A673 (cell line): ENCODE results near the gene UBXN6. TPM values are rescaled to one million over a fixed set of nuclear protein-coding genes. Genes with fewer than 3 reads are reported as not detected.

Experiments used
- BruUV-seq: library from RNA; stranded (reverse); fragments of 400-500 nt; replicated peaks from 2 replicates; lab custom pipeline; 2021; lab: Mats Ljungman, UMichigan
- CTCF ChIA-PET: fragments of 300-600 bp; sonication (Branson Sonifier 250); formaldehyde crosslinking; loops from one replicate; lab custom pipeline; 2022; ENCODE audit warnings: antibody characterized with exemption; lab: Charles Lee
- POLR2A ChIA-PET: fragments of 300-600 bp; sonication (Branson Sonifier 250); formaldehyde crosslinking; loops from one replicate; lab custom pipeline; 2022; ENCODE audit warnings: antibody characterized with exemption; ENCODE audit not compliant: low non-redundant PET; lab: Charles Lee
- DNase-seq: peaks from one replicate; pipeline ENCODE4 v3.0.0-alpha.2; 2015; ENCODE audit warnings: low spot score
- H3K27ac ChIP-seq: fragments of 200-600 bp; sonication (generic); 2 replicates; pipeline ENCODE4 v1.5.1; 2016; ENCODE audit warnings: mixed run types, low read depth, mild to moderate bottlenecking, mixed read lengths, antibody characterized with exemption, low read length; ENCODE audit not compliant: poor library complexity, severe bottlenecking
- H3K27me3 ChIP-seq: fragments of 200-600 bp; sonication (generic); replicated peaks from 2 replicates; pipeline ENCODE4 v1.6.1; 2017; ENCODE audit warnings: mixed run types, low read depth, mild to moderate bottlenecking, mixed read lengths, antibody characterized with exemption, low read length; ENCODE audit not compliant: insufficient read depth, poor library complexity
- H3K36me3 ChIP-seq: fragments of 200-600 bp; sonication (generic); 2 replicates; pipeline ENCODE4 v1.6.1; 2016; ENCODE audit warnings: mixed run types, mild to moderate bottlenecking, mixed read lengths, antibody characterized with exemption, low read length; ENCODE audit not compliant: insufficient read depth, poor library complexity, severe bottlenecking
- H3K4me1 ChIP-seq: fragments of 200-600 bp; sonication (generic); 2 replicates; pipeline ENCODE4 v1.6.1; 2017; ENCODE audit warnings: mixed run types, mild to moderate bottlenecking, mixed read lengths, antibody characterized with exemption, low read length; ENCODE audit not compliant: insufficient read depth, poor library complexity, severe bottlenecking
- H3K4me3 ChIP-seq: fragments of 200-600 bp; sonication (generic); 2 replicates; pipeline ENCODE4 v1.5.1; 2016; ENCODE audit warnings: low read depth, mixed run types, mild to moderate bottlenecking, mixed read lengths, low read length; ENCODE audit not compliant: poor library complexity, severe bottlenecking
- H3K9me3 ChIP-seq: fragments of 200-600 bp; sonication (generic); 2 replicates; pipeline ENCODE4 v1.6.1; 2016; ENCODE audit warnings: mixed run types, low read depth, mild to moderate bottlenecking, mixed read lengths, antibody characterized with exemption, low read length; ENCODE audit not compliant: poor library complexity, severe bottlenecking
- CTCF ChIP-seq: fragments of 300-800, 200-600 bp; sonication (generic); conservative IDR thresholded peaks from 2 replicates; pipeline ENCODE4 v1.5.1; 2017; ENCODE audit warnings: low read depth, mild to moderate bottlenecking, antibody characterized with exemption, low read length, moderate library complexity, mixed read lengths
- EZH2 ChIP-seq: fragments of 200-600 bp; sonication (generic); IDR thresholded peaks from 2 replicates; pipeline ENCODE4 v1.6.1; 2017; ENCODE audit warnings: borderline replicate concordance, low read depth, mild to moderate bottlenecking, mixed read lengths, antibody characterized with exemption, low read length; ENCODE audit not compliant: poor library complexity, severe bottlenecking
- intact Hi-C: fragments of 100-400 bp; cut with micrococcal nuclease; formaldehyde crosslinking; loops from one replicate; pipeline ENCODE4 v1.10.0; 2022; ENCODE audit not compliant: unreplicated experiment
- total RNA-seq: library from RNA; stranded (reverse); gene quantifications from 2 replicates; pipeline ENCODE4 v1.2.3, GENCODE V29; 2021

Gene UBXN6
- total RNA-seq, 1 experiment from 2014 or later, result 49.1 TPM

- no peak overlapping the region for H3K27ac ChIP-seq
- intact Hi-C loops, result no loop called here
- no peaks in the 10 kb centered on the region for H3K9me3 ChIP-seq
- DNase-seq, result no peak
- no peak for TF ChIP-seq EZH2
- TF ChIP-seq CTCF, result no peak
- peaks cover 79% of the 10 kb centered on the region for H3K36me3 ChIP-seq
- ChIA-PET CTCF (no interaction called here), POLR2A (no interaction called here)
- no TSS peak for BruUV-seq
- H3K4me1 ChIP-seq, result no peaks in the 10 kb centered on the region
- no peak overlapping the region for H3K4me3 ChIP-seq
- no peaks in the 10 kb centered on the region for H3K27me3 ChIP-seq
These were observed 21.4 kb downstream of the UBXN6 start for GRCh38 chr19:4436231-4436630.

- H3K27ac ChIP-seq, result no peak overlapping the region
- H3K4me3 ChIP-seq, result no peak overlapping the region
- ChIA-PET POLR2A (interaction anchor here (0.6 kb wide), 1 partner anchor 1913 kb away, joined by 5 read pairs; no protein-coding TSS in a partner anchor), CTCF (no interaction called here)
- BruUV-seq, result no TSS peak
- TF ChIP-seq CTCF (no peak), EZH2 (no peak)
- H3K36me3 ChIP-seq, result peaks cover 80% of the 10 kb centered on the region
- H3K9me3 ChIP-seq, result no peaks in the 10 kb centered on the region
- intact Hi-C loops, result no loop called here
- H3K27me3 ChIP-seq, result no peaks in the 10 kb centered on the region
- H3K4me1 ChIP-seq, result no peaks in the 10 kb centered on the region
- no peak for DNase-seq
These were observed 23.2 kb downstream of the UBXN6 start for GRCh38 chr19:4434391-4434790.

GRCh38 chr19:4432918-4433506, 24.6 kb downstream of the UBXN6 start:
- BruUV-seq, result no TSS peak
- TF ChIP-seq EZH2 (no peak), CTCF (no peak)
- no peaks in the 10 kb centered on the region for H3K9me3 ChIP-seq
- peaks cover 87% of the 10 kb centered on the region for H3K36me3 ChIP-seq
- no peak for DNase-seq
- ChIA-PET CTCF (no interaction called here), POLR2A (no interaction called here)
- H3K4me3 ChIP-seq, result no peak overlapping the region
- H3K27ac ChIP-seq, result no peak overlapping the region
- intact Hi-C loops, result no loop called here
- no peaks in the 10 kb centered on the region for H3K27me3 ChIP-seq
- H3K4me1 ChIP-seq, result no peaks in the 10 kb centered on the region
